ENCODE measurements around the gene IL16.
"Not testable (repeated sequence)": the region's sequence is repeated elsewhere in the genome, so short reads cannot be mapped to it uniquely, and the experiment has no call there.

Gene IL16

GRCh38 chr15:81330366-81331090 lies 133.8 kb downstream of the IL16 start:
- Histone ChIP-seq H3K9me3 (ENCODE audit: control insufficient read depth, low read length) (no peaks in the 10 kb centered on the region), H3K4me2 (ENCODE audit: low read length) (no peak overlapping the region), H3K79me2 (no peaks in the 10 kb centered on the region), H3K4me3 (ENCODE audit: low read depth, low read length) (no peak overlapping the region), H3K36me3 (ENCODE audit: control insufficient read depth, insufficient read depth, low read length) (no peaks in the 10 kb centered on the region), H3K4me1 (no peaks in the 10 kb centered on the region), H3K9ac (no peak overlapping the region), H3K27ac (no peak overlapping the region), H2AFZ (no peak overlapping the region), H3K27me3 (ENCODE audit: control insufficient read depth, insufficient read depth, low read length) (no peaks in the 10 kb centered on the region)
- no peak for TF ChIP-seq CTCF (IDR thresholded peaks at IDR 0.05)

- not testable (repeated sequence) for H3K4me3 ChIP-seq (ENCODE audit: low read depth, low read length); H3K4me1 ChIP-seq; H3K9me3 ChIP-seq (ENCODE audit: control insufficient read depth, low read length); H3K79me2 ChIP-seq; H2AFZ ChIP-seq; H3K27me3 ChIP-seq (ENCODE audit: control insufficient read depth, insufficient read depth, low read length); H3K27ac ChIP-seq; H3K4me2 ChIP-seq (ENCODE audit: low read length); H3K9ac ChIP-seq; H3K36me3 ChIP-seq (ENCODE audit: control insufficient read depth, insufficient read depth, low read length)
Observed at GRCh38 chr15:81331141-81331540, 134.5 kb downstream of the IL16 start.

GRCh38 chr15:81331600-81331999 lies 134.9 kb downstream of the IL16 start:
- Histone ChIP-seq H3K4me1 (no peaks in the 10 kb centered on the region), H3K27me3 (ENCODE audit: control insufficient read depth, insufficient read depth, low read length) (no peaks in the 10 kb centered on the region), H3K9me3 (ENCODE audit: control insufficient read depth, low read length) (no peaks in the 10 kb centered on the region), H3K9ac (no peak overlapping the region), H3K79me2 (no peaks in the 10 kb centered on the region), H3K36me3 (ENCODE audit: control insufficient read depth, insufficient read depth, low read length) (no peaks in the 10 kb centered on the region), H3K4me2 (ENCODE audit: low read length) (no peak overlapping the region), H3K27ac (no peak overlapping the region), H2AFZ (no peak overlapping the region), H3K4me3 (ENCODE audit: low read depth, low read length) (no peak overlapping the region)
- no peak for TF ChIP-seq CTCF (IDR thresholded peaks at IDR 0.05)

- TF ChIP-seq CTCF (IDR thresholded peaks at IDR 0.05) = no peak
- no peaks in the 10 kb centered on the region for H3K27me3 ChIP-seq (ENCODE audit: control insufficient read depth, insufficient read depth, low read length)
- H3K9ac ChIP-seq = no peak overlapping the region
- H3K4me3 ChIP-seq (ENCODE audit: low read depth, low read length) = no peak overlapping the region
- no peak overlapping the region for H3K4me2 ChIP-seq (ENCODE audit: low read length)
- H3K4me1 ChIP-seq = peaks cover under 1% of the 10 kb centered on the region
- no peaks in the 10 kb centered on the region for H3K9me3 ChIP-seq (ENCODE audit: control insufficient read depth, low read length)
- H2AFZ ChIP-seq = no peak overlapping the region
- no peak overlapping the region for H3K27ac ChIP-seq
- no peaks in the 10 kb centered on the region for H3K79me2 ChIP-seq
- H3K36me3 ChIP-seq (ENCODE audit: control insufficient read depth, insufficient read depth, low read length) = no peaks in the 10 kb centered on the region
Observed at GRCh38 chr15:81332326-81332725, 135.6 kb downstream of the IL16 start.

- no peak for TF ChIP-seq CTCF (IDR thresholded peaks at IDR 0.05)
- Histone ChIP-seq H3K27ac (no peak overlapping the region), H3K36me3 (ENCODE audit: control insufficient read depth, insufficient read depth, low read length) (no peaks in the 10 kb centered on the region), H3K9ac (no peak overlapping the region), H3K27me3 (ENCODE audit: control insufficient read depth, insufficient read depth, low read length) (no peaks in the 10 kb centered on the region), H3K4me1 (peaks cover 8% of the 10 kb centered on the region), H3K4me3 (ENCODE audit: low read depth, low read length) (no peak overlapping the region), H3K9me3 (ENCODE audit: control insufficient read depth, low read length) (no peaks in the 10 kb centered on the region), H3K4me2 (ENCODE audit: low read length) (no peak overlapping the region), H3K79me2 (no peaks in the 10 kb centered on the region), H2AFZ (no peak overlapping the region)
Observed at GRCh38 chr15:81333363-81333762, 136.7 kb downstream of the IL16 start.
